Measurements from ENCODE around the gene SCEL.
"Not testable (repeated sequence)": the region's sequence is repeated elsewhere in the genome, so short reads cannot be mapped to it uniquely, and the experiment has no call there.

The SCEL gene

DNA sequence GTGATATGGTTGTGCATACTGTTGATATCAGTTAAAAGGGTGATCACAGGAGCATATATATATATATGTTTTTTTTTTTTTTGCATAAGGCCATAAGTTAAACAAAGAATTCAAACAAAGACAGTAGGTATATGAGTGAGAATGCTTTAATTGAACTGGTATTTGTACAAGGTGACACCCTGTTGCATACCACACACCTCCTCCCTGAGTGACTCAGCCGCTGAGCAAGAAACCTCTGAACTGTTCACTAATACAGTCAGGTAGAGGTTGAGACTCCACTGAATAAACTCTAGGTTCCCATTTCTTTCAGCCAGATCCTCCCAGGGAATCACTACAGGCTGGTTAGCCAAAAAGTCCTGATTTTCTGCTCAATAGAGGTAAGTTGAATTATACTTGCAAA is at the start of gene SCEL:
Gene SCEL (plus strand): TSS at position 259 of the 400 bp plus-strand sequence. CDS start 20,170 bp downstream, outside the sequence.
- no peak for DNase-seq (ENCODE audit: low read depth in 2 of 2)

GRCh38 chr13:77489566-77490337 is 45.8 kb upstream of the SCEL start:
- no peak for DNase-seq (ENCODE audit: low read depth in 2 of 2)

- DNase-seq (ENCODE audit: low read depth in 2 of 2), result no peak
Observed at GRCh38 chr13:77492982-77493381, 42.5 kb upstream of the SCEL start.

GRCh38 chr13:77494226-77494625 is 41.3 kb upstream of the SCEL start:
- no peak for DNase-seq (ENCODE audit: low read depth in 2 of 2)

DNA sequence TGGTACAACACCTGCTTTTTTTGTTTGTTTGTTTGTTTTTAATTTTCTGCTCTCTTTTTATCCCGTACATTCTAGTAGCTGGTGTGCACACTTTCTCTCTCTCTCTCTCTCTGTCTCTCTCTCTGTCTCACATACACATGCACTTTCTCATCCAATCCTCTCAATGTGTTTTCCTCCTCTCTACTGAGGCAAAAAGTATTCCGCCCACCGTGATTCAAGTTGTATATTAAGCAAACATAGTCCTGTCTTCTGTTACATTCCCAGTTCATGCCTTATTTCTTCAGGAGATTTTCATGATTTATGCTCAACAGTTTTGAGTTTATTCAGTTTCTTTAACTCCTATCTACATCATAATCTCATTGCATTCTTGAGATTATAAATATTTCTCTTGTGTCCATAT is 38.2 kb upstream of the SCEL start:
- no peak for DNase-seq (ENCODE audit: low read depth in 2 of 2)

- DNase-seq (ENCODE audit: low read depth in 2 of 2), result no peak
Observed at GRCh38 chr13:77497835-77498234, 37.7 kb upstream of the SCEL start.

DNA sequence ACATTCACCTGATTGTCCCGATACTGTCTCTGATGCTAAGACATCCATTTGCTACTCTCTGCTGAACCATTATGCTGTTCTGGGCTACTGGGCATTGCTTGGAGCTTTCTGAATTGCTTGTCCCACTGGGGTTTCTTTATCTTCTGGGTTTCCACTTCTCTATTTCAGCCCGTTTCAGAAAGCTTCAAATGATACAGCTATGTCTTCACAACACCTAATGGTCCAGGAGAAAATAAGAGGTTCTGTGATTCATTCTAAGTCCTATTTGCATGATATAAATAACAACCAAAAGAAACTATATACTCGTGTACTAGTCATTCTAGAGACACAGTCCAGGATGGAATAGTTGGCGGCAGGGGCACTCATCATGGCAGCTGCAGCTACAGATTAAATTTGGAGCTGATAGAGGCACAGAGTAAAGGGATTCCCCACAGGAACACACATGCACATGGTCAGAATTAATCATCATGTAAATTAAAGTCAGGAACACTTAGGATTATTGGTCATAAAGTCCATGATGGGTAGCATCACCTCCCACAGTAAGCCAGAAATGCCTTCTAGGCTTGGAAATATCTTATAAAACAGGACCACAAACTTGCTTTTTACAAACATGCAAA is 33.3 kb upstream of the SCEL start:
- DNase-seq (ENCODE audit: low read depth in 2 of 2), result no peak

DNA sequence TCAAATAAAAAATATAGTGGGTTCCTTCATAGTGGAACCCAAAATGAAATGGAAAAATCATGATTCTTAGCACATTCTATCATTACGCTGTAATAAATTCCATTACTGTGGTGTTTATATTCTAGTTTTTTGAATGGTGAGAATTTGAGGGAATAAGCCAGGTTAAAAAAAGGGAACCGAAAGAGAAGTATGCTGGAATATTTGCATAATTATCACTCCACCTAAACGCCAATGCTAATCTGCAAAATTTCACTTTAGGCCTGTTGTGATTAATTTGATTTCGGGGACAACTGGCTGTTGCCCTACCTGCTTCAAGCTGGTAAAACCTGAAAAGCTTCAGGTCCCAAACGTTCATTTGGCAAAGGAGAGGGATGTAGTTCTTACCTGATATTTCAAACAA is 32.1 kb upstream of the SCEL start:
- no peak for DNase-seq (ENCODE audit: low read depth in 2 of 2)

DNA sequence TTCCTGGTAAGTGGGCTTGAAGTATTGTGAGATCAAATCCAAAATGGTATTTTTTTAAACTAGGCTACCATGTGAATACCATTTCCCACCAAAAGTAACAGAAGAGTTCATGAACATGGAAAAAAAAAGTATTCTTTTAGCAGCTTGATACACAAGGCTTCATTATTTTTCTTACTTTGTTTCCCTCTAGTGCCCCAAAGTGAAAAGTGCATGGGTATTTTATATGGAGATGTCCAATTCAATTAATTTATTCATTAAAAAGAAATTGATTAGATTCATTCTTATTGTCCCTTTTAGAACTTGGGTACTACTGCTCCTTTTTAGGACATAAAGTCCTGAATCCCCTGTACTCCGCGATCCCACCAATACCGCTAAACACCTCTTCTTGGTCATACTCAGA is 28.6 kb upstream of the SCEL start:
- no peak for DNase-seq (ENCODE audit: low read depth in 2 of 2)

DNA sequence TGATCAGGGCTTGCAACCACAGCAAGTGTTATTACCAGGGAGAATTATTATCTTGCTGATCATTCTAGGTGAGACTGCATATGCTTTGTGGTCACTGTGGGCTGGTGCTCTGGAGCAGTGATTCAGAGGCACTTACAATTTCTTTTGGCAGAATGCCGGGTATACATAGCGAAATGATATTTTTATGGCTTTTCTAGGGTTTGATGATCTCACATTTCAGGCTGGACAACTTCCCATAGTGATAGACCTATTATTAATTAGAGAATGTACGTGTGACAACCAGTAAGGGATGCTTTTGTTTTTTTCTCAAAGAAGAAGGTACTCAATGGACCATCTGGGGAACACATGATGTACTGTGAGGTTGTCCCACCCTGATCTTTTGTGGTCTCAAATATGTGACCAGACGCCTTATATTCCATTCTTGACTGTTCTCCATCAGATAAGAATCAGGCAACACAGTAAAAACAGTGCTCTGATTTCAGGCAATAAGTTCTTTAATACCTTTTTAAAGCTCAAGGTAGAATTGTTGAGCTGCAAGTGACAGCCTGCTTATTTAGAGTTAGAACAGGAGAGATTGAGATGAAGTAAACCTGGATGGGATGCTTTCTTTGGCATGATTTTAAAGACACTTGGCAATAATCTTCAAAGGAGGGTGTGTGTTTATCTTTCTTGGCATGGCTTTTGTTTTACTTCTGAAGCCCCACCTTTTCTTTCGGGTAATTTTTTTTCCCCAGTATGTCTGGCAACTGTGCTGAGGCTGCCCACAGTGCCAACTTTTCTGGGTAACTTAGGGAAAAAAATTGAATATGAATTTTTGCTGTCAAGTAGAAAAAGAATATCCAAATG is 27.4 kb upstream of the SCEL start:
- DNase-seq (ENCODE audit: low read depth in 2 of 2), result no peak

GRCh38 chr13:77508959-77509620 is 26.4 kb upstream of the SCEL start:
- no peak for DNase-seq (ENCODE audit: low read depth in 2 of 2)

GRCh38 chr13:77510156-77510555 is 25.4 kb upstream of the SCEL start:
- DNase-seq (ENCODE audit: low read depth in 2 of 2), result no peak

GRCh38 chr13:77511552-77511951 is 24.0 kb upstream of the SCEL start:
- DNase-seq (ENCODE audit: low read depth in 2 of 2), result no peak

- no peak for DNase-seq (ENCODE audit: low read depth in 2 of 2)
Observed at GRCh38 chr13:77513719-77514335, 21.7 kb upstream of the SCEL start.

GRCh38 chr13:77514336-77514726 is 21.2 kb upstream of the SCEL start:
- DNase-seq (ENCODE audit: low read depth in 2 of 2), result no peak

DNA sequence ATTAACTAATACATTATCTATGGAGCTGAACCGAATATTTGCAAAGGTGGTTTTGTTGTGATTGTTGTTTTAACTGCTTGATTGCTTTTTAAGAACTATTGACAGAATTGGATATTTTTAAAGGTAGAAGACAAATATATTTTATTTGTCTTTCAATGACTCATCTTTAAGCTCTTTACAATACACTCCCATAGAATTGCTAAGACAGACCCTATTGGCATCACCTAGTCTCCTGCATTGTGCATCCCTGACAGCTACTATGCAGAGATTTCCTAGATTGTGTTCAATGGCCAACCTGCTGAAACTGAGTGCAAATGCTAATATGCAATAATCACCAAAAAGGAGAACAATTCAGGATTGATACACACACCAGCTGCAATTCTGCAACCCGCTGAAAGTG is 19.7 kb upstream of the SCEL start:
- DNase-seq (ENCODE audit: low read depth in 2 of 2), result no peak

DNA sequence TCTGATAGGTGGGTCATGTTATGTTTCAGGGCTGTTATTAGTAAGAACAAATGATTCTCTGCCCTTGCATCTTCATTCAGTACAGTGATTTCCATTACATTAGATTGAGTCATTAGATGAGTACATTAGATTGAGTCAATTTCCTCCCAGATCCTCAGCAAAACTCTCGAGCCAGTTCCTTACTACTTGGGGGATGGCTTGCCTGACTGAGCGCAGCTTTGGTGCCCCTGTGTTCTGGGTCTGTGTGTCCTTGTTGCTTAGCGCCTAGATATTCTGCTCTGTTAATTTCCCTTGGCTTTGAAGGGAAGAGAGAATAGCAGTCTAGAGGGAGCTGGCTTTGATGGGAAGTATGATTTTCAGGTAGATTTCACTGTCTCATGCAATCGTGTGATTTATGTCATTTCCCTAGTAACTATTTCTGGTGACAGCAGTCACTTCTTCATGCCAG is 19.1 kb upstream of the SCEL start:
- DNase-seq (ENCODE audit: low read depth in 2 of 2), result peak in 1 of 2 donors; percentile 2

DNA sequence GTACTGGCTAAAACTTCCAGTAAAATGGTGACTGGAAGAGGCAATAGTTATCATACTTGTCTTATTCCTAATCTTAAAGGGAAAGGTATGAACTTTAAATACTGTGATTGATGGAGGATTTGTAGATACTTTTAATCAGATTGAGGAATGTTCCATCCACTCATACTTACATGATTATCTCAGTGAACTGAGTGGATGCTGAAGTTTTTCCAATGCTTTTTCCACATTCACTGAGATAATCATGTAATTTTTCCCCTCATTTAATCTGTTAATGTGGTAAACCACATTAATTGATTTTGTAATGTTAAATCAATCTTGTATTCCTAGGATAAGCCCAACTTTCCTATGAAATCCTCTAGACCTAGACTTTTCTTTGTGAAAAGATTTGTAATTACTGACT is 17.2 kb upstream of the SCEL start:
- no peak for DNase-seq (ENCODE audit: low read depth in 2 of 2)

DNA sequence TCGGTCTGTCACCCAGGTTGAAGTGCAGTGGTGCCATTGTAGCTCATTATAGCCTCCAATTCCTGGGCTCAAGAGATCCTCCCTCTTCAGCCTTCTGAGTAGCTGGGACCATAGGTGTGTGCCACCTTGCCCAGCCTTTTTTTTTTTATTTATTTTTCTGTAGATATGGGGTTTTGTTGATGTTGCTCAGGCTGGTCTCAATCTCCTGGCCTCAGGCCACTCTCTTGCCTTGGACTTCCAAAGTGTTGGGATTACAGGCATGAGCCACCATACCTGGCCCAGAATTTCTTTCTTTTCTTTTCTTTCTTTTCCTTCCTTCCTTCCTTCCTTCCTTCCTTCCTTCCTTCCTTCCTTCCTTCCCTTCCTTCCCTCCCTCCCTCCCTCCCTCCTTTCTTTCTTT is 16.1 kb upstream of the SCEL start:
- not testable (repeated sequence) for DNase-seq (ENCODE audit: low read depth in 2 of 2)

DNA sequence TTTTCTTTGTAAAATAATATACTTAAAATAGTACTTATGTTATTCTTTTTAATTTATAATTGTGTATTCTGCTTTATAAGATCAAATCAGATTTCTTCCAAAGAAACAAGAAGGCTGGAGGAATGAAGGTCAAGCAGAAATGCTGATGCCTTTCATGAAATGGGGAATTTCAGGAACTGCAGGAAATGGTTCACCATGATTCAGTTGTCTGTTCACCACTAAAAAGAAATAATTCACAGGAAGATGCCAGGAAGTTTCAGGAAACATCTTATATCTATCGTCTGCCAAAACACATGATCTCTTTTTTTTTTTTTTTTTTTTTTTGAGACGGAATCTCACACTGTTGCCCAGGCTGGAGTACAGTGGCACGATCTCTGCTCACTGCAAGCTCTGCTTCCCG is 15.7 kb upstream of the SCEL start:
- no peak for DNase-seq (ENCODE audit: low read depth in 2 of 2)

- no peak for DNase-seq (ENCODE audit: low read depth in 2 of 2)
Observed at GRCh38 chr13:77521194-77521593, 14.3 kb upstream of the SCEL start.
